Testis (tissue), 3 donors: ENCODE measurements around the gene SEC22B. TPM values are rescaled to one million over a fixed set of nuclear protein-coding genes. Genes with fewer than 3 reads are reported as not detected.
"Not testable (repeated sequence)": the region's sequence is repeated elsewhere in the genome, so short reads cannot be mapped to it uniquely, and the experiment has no call there.

ENCODE experiments used
- DNase-seq: peaks from one replicate; pipeline ENCODE4 v3.0.0-alpha.2; 2019
- H3K27ac ChIP-seq, 2 donors: fragments of 200-600 bp; sonication (generic); one replicate each; pipeline ENCODE4 v1.5.1; 2019
- H3K27me3 ChIP-seq: fragments of 200-600 bp; sonication (generic); one replicate; pipeline ENCODE4 v1.5.1; 2019
- H3K36me3 ChIP-seq: fragments of 200-600 bp; sonication (generic); one replicate; pipeline ENCODE4 v1.5.1; 2017; ENCODE audit warnings: low read depth; ENCODE audit errors: missing control alignments
- H3K4me1 ChIP-seq: fragments of 200-600 bp; sonication (generic); one replicate; pipeline ENCODE4 v1.5.1; 2019
- H3K4me3 ChIP-seq, 2 donors: fragments of 200-600 bp; sonication (generic); one replicate each; pipeline ENCODE4 v1.5.1; 2017 to 2019
- H3K9me3 ChIP-seq: fragments of 200-600 bp; sonication (generic); one replicate; pipeline ENCODE4 v1.5.1; 2017
- POLR2A ChIP-seq: fragments of 450-650 bp; IDR thresholded peaks from one replicate; pipeline ENCODE4 v1.6.1; 2017; ENCODE audit warnings: antibody characterized with exemption, mild to moderate bottlenecking, moderate library complexity
- WGBS, 2 donors: methylation state at CpG; one replicate each; pipeline ENCODE4 v1.1.5; 2018; 5-methylcytosine and 5-hydroxymethylcytosine counted together
- intact Hi-C: fragments of 100-400 bp; cut with DNase I; formaldehyde crosslinking; loops from one replicate; pipeline ENCODE4 v1.15.1; 2023; ENCODE audit warnings: low total_unique reads
- polyA plus RNA-seq: library from polyadenylated mRNA; stranded (reverse); fragments of 350-450 nt; fragmentation: Illumina TruSeq; extraction: RNeasy Lipid Tissue Mini Kit (QIAGEN cat#74804); gene quantifications from one replicate; pipeline ENCODE4 v1.2.3, GENCODE V29; 2014; ENCODE audit warnings: low read depth, low replicate concordance; ENCODE audit not compliant: insufficient read depth
- total RNA-seq, 2 donors: library from RNA; depleted of rRNA; stranded (reverse); fragments of >200 nt; gene quantifications; one replicate each; pipeline ENCODE4 v1.2.3, GENCODE V29; 2016
- TF ChIP-seq, protein P1 (sequence below), 3 experiments: fragments of 450-650 bp in 2 of 3; fragments of 200-600 bp in 1 of 3; sonication (generic) in 1 of 3; IDR thresholded peaks; one replicate each; pipeline ENCODE4 v1.5.1; 2016 to 2019; ENCODE audit warnings: antibody characterized with exemption in 3 of 3, mild to moderate bottlenecking in 2 of 3, moderate library complexity in 1 of 3

The SEC22B gene
- total and polyA plus RNA-seq, 3 donors from 2014 or later: 19.2 to 30.6 (median 26.9) TPM

- intact Hi-C loops: no loop called here
- peaks cover 7% of the 10 kb centered on the region for H3K4me1 ChIP-seq
- H3K9me3 ChIP-seq: no peaks in the 10 kb centered on the region
- no peak overlapping the region for H3K4me3 ChIP-seq
- no peak for DNase-seq
- no peaks in the 10 kb centered on the region for H3K36me3 ChIP-seq
- H3K27ac ChIP-seq: peak overlapping the region in 1 of 2 donors; percentile 53
- H3K27me3 ChIP-seq: no peaks in the 10 kb centered on the region
- TF ChIP-seq, protein P1, sequence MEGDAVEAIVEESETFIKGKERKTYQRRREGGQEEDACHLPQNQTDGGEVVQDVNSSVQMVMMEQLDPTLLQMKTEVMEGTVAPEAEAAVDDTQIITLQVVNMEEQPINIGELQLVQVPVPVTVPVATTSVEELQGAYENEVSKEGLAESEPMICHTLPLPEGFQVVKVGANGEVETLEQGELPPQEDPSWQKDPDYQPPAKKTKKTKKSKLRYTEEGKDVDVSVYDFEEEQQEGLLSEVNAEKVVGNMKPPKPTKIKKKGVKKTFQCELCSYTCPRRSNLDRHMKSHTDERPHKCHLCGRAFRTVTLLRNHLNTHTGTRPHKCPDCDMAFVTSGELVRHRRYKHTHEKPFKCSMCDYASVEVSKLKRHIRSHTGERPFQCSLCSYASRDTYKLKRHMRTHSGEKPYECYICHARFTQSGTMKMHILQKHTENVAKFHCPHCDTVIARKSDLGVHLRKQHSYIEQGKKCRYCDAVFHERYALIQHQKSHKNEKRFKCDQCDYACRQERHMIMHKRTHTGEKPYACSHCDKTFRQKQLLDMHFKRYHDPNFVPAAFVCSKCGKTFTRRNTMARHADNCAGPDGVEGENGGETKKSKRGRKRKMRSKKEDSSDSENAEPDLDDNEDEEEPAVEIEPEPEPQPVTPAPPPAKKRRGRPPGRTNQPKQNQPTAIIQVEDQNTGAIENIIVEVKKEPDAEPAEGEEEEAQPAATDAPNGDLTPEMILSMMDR (IDR thresholded peaks at IDR 0.05): no peak
- no peak for TF ChIP-seq POLR2A
- 34 to 38% methylated on average over 6 of the region's 6 CpGs for WGBS, 2 donors
Measured at GRCh38 chr1:120178799-120179756, 2.8 kb upstream of the SEC22B start.

DNA sequence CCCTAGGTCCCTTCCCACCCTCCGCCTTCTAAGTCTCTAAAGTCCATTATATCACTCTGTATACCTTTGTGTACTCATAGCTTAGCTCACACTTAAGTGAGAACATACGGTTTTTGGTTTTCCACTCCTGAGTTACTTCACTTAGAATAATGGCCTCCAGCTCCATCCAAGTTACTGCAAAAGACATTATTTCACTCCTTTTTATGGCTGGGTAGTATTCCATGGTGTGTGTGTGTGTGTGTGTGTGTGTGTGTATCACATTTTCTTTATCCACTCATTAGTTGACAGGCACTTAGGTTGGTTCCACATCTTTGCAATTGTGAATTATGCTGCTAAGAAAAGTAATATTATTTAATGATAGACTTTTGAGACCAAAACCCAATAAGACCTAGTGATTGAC is 1.7 kb upstream of the SEC22B start:
- H3K36me3 ChIP-seq, H3K4me3 ChIP-seq, DNase-seq, H3K9me3 ChIP-seq, H3K27ac ChIP-seq, intact Hi-C loops, H3K27me3 ChIP-seq, H3K4me1 ChIP-seq: not testable (repeated sequence)
- WGBS, 2 donors: 84 to 97% methylated on average over 2 of the region's 2 CpGs

- H3K9me3 ChIP-seq, H3K36me3 ChIP-seq, intact Hi-C loops, DNase-seq, H3K4me1 ChIP-seq, H3K27me3 ChIP-seq: not testable (repeated sequence)
- Histone ChIP-seq H3K4me3 (peak overlapping the region; percentile 85 to 89), H3K27ac (peak overlapping the region; percentile 91 to 94)
- WGBS, 2 donors: 1 to 2% methylated on average over 7 of the region's 7 CpGs
Measured at GRCh38 chr1:120175688-120176087, 632 bp downstream of the SEC22B start.

DNA sequence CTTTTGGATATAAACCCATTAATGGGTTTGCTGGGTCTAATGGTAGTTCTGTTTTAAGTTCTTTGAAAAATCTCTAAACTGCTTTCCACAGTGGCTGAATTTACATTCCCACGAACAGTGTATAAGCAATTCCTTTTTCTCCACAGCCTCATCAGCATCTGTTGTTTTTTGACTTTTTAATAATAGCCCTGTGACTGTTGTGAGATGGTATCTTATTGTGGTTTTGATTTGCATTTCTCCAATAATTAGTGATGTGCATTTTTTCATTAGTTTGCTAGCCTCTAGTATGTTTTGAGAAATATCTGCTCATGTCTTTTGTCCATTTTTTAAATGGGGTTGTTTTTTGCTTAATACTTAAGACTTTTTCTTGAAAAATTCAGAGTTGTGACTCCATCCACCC is 11.6 kb downstream of the SEC22B start:
- 88 to 100% methylated on average over 1 of the region's 1 CpG for WGBS, 2 donors
- DNase-seq, H3K36me3 ChIP-seq, H3K4me3 ChIP-seq, H3K27ac ChIP-seq, H3K27me3 ChIP-seq, H3K4me1 ChIP-seq, H3K9me3 ChIP-seq, intact Hi-C loops: not testable (repeated sequence)

DNA sequence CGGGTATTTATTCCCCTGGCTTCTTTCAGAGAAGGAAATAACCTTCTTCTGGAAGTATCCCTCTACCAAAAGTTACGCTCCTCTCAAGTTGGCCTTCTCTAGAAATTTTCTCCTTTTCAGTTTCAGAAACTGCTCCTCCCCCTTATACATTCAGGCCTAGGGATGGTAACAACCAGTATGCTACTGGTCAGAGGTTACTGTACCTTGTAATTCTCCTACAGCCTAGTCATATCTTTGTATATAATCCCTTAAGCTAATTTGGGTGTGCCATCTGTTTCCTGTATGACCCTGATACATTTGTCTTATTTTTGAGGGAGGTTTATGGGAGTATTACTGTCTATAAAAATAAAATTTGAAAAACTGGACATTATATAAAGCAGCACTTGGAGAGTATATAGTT is 14.3 kb downstream of the SEC22B start:
- H3K4me3 ChIP-seq, H3K9me3 ChIP-seq, intact Hi-C loops, H3K27ac ChIP-seq, DNase-seq, H3K27me3 ChIP-seq, H3K4me1 ChIP-seq, H3K36me3 ChIP-seq: not testable (repeated sequence)
- 100% methylated on average over 1 of the region's 2 CpGs; no CpG with 5 or more reads in 1 of the 2 donors for WGBS, 2 donors

DNA sequence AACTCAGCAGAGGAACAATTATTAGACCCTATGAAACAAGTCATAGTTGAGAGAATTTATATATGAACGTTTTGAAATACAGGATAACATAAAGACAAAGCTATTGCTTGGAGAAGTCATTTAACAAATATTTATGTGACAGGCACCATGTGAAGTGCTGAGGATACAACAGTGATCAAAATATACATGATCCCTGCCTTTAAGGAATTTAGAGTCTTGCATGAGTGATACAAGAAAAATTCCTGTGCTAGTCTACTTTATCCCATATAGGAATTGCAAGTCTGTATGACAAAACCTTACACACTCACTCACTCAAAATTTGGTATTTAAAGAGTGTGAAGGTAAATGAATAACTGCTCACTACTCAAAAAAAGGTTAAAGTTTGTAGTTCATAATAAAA is 17.8 kb downstream of the SEC22B start:
- intact Hi-C loops, H3K36me3 ChIP-seq, H3K27ac ChIP-seq, H3K9me3 ChIP-seq, H3K27me3 ChIP-seq, H3K4me3 ChIP-seq, DNase-seq, H3K4me1 ChIP-seq: not testable (repeated sequence)
- no CpG with 5 or more reads among the region's 1 CpG for WGBS, 2 donors

GRCh38 chr1:120158086-120158485 is 18.2 kb downstream of the SEC22B start:
- H3K4me3 ChIP-seq, H3K27ac ChIP-seq, DNase-seq, intact Hi-C loops, H3K27me3 ChIP-seq, H3K36me3 ChIP-seq, H3K9me3 ChIP-seq, H3K4me1 ChIP-seq: not testable (repeated sequence)
- WGBS, 2 donors: 60% methylated on average over 3 of the region's 4 CpGs; no CpG with 5 or more reads in 1 of the 2 donors

GRCh38 chr1:120150138-120150822 is 26.0 kb downstream of the SEC22B start:
- H3K9me3 ChIP-seq, H3K27ac ChIP-seq, intact Hi-C loops, H3K4me1 ChIP-seq, DNase-seq, H3K27me3 ChIP-seq, H3K36me3 ChIP-seq, H3K4me3 ChIP-seq: not testable (repeated sequence)
- WGBS, 2 donors: 88 to 94% methylated on average over 1 to 2 of the region's 3 CpGs

- H3K27me3 ChIP-seq, H3K4me1 ChIP-seq, H3K27ac ChIP-seq, DNase-seq, intact Hi-C loops, H3K9me3 ChIP-seq, H3K36me3 ChIP-seq, H3K4me3 ChIP-seq: not testable (repeated sequence)
Measured at GRCh38 chr1:120149420-120150059, 26.8 kb downstream of the SEC22B start.
